Activated CD4-positive, alpha-beta T cell treated with anti-CD3 and anti-CD28 coated beads, Interleukin-2, amount 50 U/mL, for 48 hours (primary cell): ENCODE data around the gene EMILIN1.
A peak's percentile ranks its signal among the peaks of the same experiment; 100 is the strongest.

Experiments used
- DNase-seq, 2 experiments: peaks; one replicate each; pipeline ENCODE4 v3.0.0-alpha.2; 2020

The EMILIN1 gene

GRCh38 chr2:27081984-27082772 lies 3.8 kb downstream of the EMILIN1 start:
- DNase-seq: no peak

GRCh38 chr2:27082773-27083409 lies 4.5 kb downstream of the EMILIN1 start:
- no peak for DNase-seq

- DNase-seq: no peak
These were observed 5.2 kb downstream of the EMILIN1 start for GRCh38 chr2:27083410-27084296.

- DNase-seq: no peak
These were observed 6.1 kb downstream of the EMILIN1 start for GRCh38 chr2:27084297-27085061.

GRCh38 chr2:27085062-27085672 lies 6.8 kb downstream of the EMILIN1 start:
- no peak for DNase-seq

- peak; percentile 58 to 65 for DNase-seq
These were observed 7.3 kb downstream of the EMILIN1 start for GRCh38 chr2:27085673-27086089.

GRCh38 chr2:27086090-27086723 lies 7.8 kb downstream of the EMILIN1 start:
- DNase-seq: peak; percentile 97

- peak; percentile 40 to 55 for DNase-seq
These were observed 8.5 kb downstream of the EMILIN1 start, which contains the start of gene KHK for GRCh38 chr2:27086724-27087593. Gene KHK (plus strand): TSS chr2:27086772. CDS start chr2:27087260, 488 bp downstream.

- DNase-seq: no peak
These were observed 9.5 kb downstream of the EMILIN1 start for GRCh38 chr2:27087823-27088410.

- DNase-seq: no peak
These were observed 10.2 kb downstream of the EMILIN1 start for GRCh38 chr2:27088634-27089033.

- no peak for DNase-seq
These were observed 10.9 kb downstream of the EMILIN1 start for GRCh38 chr2:27089111-27089954.

- no peak for DNase-seq
These were observed 13.6 kb downstream of the EMILIN1 start for GRCh38 chr2:27091746-27092695.

GRCh38 chr2:27092696-27093429 lies 14.4 kb downstream of the EMILIN1 start:
- DNase-seq: no peak

GRCh38 chr2:27093430-27094352 lies 15.3 kb downstream of the EMILIN1 start:
- DNase-seq: no peak

- no peak for DNase-seq
These were observed 16.1 kb downstream of the EMILIN1 start for GRCh38 chr2:27094353-27094984.

GRCh38 chr2:27095427-27095744 lies 17.0 kb downstream of the EMILIN1 start:
- DNase-seq: no peak
